Activated CD4-positive, alpha-beta T cell treated with anti-CD3 and anti-CD28 coated beads, Interleukin-2, amount 50 U/mL, for 24 hours (primary cell): ENCODE results near the gene GLDN.
"Not testable (repeated sequence)": the region's sequence is repeated elsewhere in the genome, so short reads cannot be mapped to it uniquely, and the experiment has no call there.

Source experiments
- DNase-seq, 2 donors: peaks; one replicate each; pipeline ENCODE4 v3.0.0-alpha.2; 2020; ENCODE audit warnings: low read depth in 1 of 2, low spot score in 1 of 2

Gene GLDN

GRCh38 chr15:51443282-51443914, 101.9 kb downstream of the GLDN start:
- DNase-seq, result no peak

GRCh38 chr15:51444112-51444511, 102.7 kb downstream of the GLDN start:
- no peak for DNase-seq

GRCh38 chr15:51444807-51445206, 103.4 kb downstream of the GLDN start:
- DNase-seq, result no peak

GRCh38 chr15:51446029-51446744, 104.7 kb downstream of the GLDN start:
- not testable (repeated sequence) for DNase-seq

- DNase-seq, result no peak
These were observed 106.6 kb downstream of the GLDN start for GRCh38 chr15:51447855-51448621.

- DNase-seq, result no peak
These were observed 107.4 kb downstream of the GLDN start for GRCh38 chr15:51448622-51449399.

GRCh38 chr15:51450001-51450400, 108.5 kb downstream of the GLDN start:
- no peak for DNase-seq
